ENCODE results near the gene ANKRD28.

DNA sequence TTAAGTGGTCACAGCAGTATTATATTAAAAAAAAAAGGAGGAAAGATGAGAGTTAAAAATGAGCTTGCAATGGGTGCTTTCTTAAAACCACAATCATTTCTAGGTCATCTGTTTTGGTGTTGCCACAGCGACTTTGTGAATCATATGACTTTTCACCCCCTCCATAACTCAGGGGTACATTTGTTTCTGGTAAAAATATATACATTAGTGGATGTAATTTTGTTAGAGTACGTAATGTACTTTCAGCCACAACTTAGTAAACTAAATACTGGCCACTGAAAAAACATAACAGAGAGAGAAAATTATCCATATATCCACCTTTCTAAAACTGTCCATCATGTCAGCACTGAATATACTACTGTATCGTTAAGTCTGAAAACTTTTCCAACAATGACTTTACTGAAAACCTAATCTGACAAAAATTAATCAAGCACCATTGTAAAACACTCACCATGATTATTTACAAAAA, 3.4 kb downstream of the ANKRD28 start:
- no peak for TF ChIP-seq POLR2AphosphoS5 (IDR thresholded peaks at IDR 0.05; ENCODE audit: low read depth, low read length)
- TF ChIP-seq POLR2A (IDR thresholded peaks at IDR 0.05; ENCODE audit: low read depth, low read length) = no peak
- TF ChIP-seq TAF1 (IDR thresholded peaks at IDR 0.05; ENCODE audit: borderline replicate concordance, low read depth, low read length) = no peak
